Esophagus squamous epithelium (tissue), 5 donors: ENCODE results near the gene ELMO1. TPM values are rescaled to one million over a fixed set of nuclear protein-coding genes. Genes with fewer than 3 reads are reported as not detected.

Experiments
- DNase-seq: peaks from one replicate; lab custom pipeline; 2025; lab: John Stamatoyannopoulos, UW
- H3K27ac ChIP-seq, 4 donors: fragments of 200-600 bp; sonication (generic); one replicate each; pipeline ENCODE4 v1.5.1; 2016 to 2019; ENCODE audit warnings: mild to moderate bottlenecking in 1 of 4
- H3K27me3 ChIP-seq, 4 donors: fragments of 200-600 bp; sonication (generic); 1 replicate in 3 of 4; 2 replicates in 1 of 4; pipeline versions ENCODE4 v1.5.1 to v1.6.0; 2017 to 2021; ENCODE audit warnings: antibody characterized with exemption in 1 of 4
- H3K36me3 ChIP-seq, 3 donors: fragments of 200-600 bp; sonication (generic); one replicate each; pipeline ENCODE4 v1.5.1; 2016 to 2019
- H3K4me1 ChIP-seq, 3 donors: fragments of 200-600 bp; sonication (generic); one replicate each; pipeline ENCODE4 v1.5.1; 2017 to 2019
- H3K4me3 ChIP-seq, 4 donors: fragments of 200-600 bp; sonication (generic); 1 replicate in 3 of 4; 2 replicates in 1 of 4; pipeline ENCODE4 v1.5.1; 2016 to 2019; ENCODE audit warnings: mild to moderate bottlenecking in 2 of 4, moderate library complexity in 1 of 4
- H3K9me3 ChIP-seq, 3 donors: fragments of 200-600 bp; sonication (generic); one replicate each; pipeline ENCODE4 v1.5.1; 2016 to 2019
- CTCF ChIP-seq, 6 experiments: fragments of 450-650 bp in 4 of 6; fragments of 200-600 bp in 2 of 6; sonication (generic) in 2 of 6; IDR thresholded peaks; one replicate each; pipeline ENCODE4 v1.5.1; 2016 to 2019; ENCODE audit warnings: antibody characterized with exemption in 6 of 6, mild to moderate bottlenecking in 4 of 6, moderate library complexity in 4 of 6
- POLR2A ChIP-seq, 4 donors: fragments of 450-650 bp; IDR thresholded peaks; one replicate each; pipeline ENCODE4 v1.6.1; 2017; ENCODE audit warnings: antibody characterized with exemption in 4 of 4, mild to moderate bottlenecking in 4 of 4, moderate library complexity in 3 of 4
- WGBS, 2 donors: methylation state at CpG; one replicate each; pipeline ENCODE4 v1.1.5; 2018; 5-methylcytosine and 5-hydroxymethylcytosine counted together
- intact Hi-C: fragments of 100-400 bp; cut with DNase I; formaldehyde crosslinking; loops from one replicate; pipeline ENCODE4 v1.15.0; 2022
- total RNA-seq, 4 donors: library from RNA; depleted of rRNA; stranded (reverse); fragments of >200 nt; gene quantifications; one replicate each; pipeline ENCODE4 v1.1.0, GENCODE V29; 2016
- donor health status: DM: yes; HTN: yes; CAD: no.

ELMO1 gene
- 10 to 100 TPM in 2 of 4 donors, 1 to 10 TPM in 1, under 1 TPM in 1; 0.68 to 36.6 (median 11.8) TPM for total RNA-seq

GRCh38 chr7:37448636-37449361, at the start of gene ELMO1:
TSS of gene ELMO1 (minus strand) at chr7:37448864. CDS start at chr7:37342690, 106,174 bp downstream.
- peaks cover 0 to 37% (median 0%) of the 10 kb centered on the region in 4 donors for H3K27me3 ChIP-seq
- H3K4me1 ChIP-seq, result peaks cover 0 to 46% (median 2%) of the 10 kb centered on the region in 3 donors
- DNase-seq, result peak; percentile 34
- WGBS, 2 donors, result 1 to 7% methylated on average over 15 to 34 of the region's 56 CpGs
- peak within 1 kb of the TSS; percentile 83 to 97 (median 91) for H3K27ac ChIP-seq
- intact Hi-C loops, result no loop called here
- no peaks in the 10 kb centered on the region for H3K36me3 ChIP-seq
- H3K9me3 ChIP-seq, result no peaks in the 10 kb centered on the region
- H3K4me3 ChIP-seq, result peak within 1 kb of the TSS; percentile 46 to 87 (median 74)
- TF ChIP-seq POLR2A (IDR thresholded peaks at IDR 0.05), result peak in 2 of 4 donors; percentile 60 to 80
- TF ChIP-seq CTCF (IDR thresholded peaks at IDR 0.05), result peak in 5 of 6 experiments; percentile 17 to 52 (median 47)

GRCh38 chr7:37497576-37497975, 48.9 kb upstream of the ELMO1 start:
- no peak overlapping the region for H3K27ac ChIP-seq
- intact Hi-C loops, result no loop called here
- no peaks in the 10 kb centered on the region for H3K27me3 ChIP-seq
- WGBS, 2 donors, result 68 to 82% methylated on average over 6 of the region's 6 CpGs
- no peak for DNase-seq
- TF ChIP-seq POLR2A (IDR thresholded peaks at IDR 0.05), result no peak
- no peak for TF ChIP-seq CTCF (IDR thresholded peaks at IDR 0.05)
- H3K4me1 ChIP-seq, result no peaks in the 10 kb centered on the region
- H3K4me3 ChIP-seq, result no peak overlapping the region
- no peaks in the 10 kb centered on the region for H3K36me3 ChIP-seq
- H3K9me3 ChIP-seq, result no peaks in the 10 kb centered on the region

- no peaks in the 10 kb centered on the region for H3K4me1 ChIP-seq
- H3K27ac ChIP-seq, result no peak overlapping the region
- DNase-seq, result no peak
- no peaks in the 10 kb centered on the region for H3K27me3 ChIP-seq
- TF ChIP-seq POLR2A (IDR thresholded peaks at IDR 0.05), result no peak
- peak; percentile 16 to 62 (median 52) for TF ChIP-seq CTCF (IDR thresholded peaks at IDR 0.05)
- no peak overlapping the region for H3K4me3 ChIP-seq
- WGBS, 2 donors, result 58 to 67% methylated on average over 4 of the region's 4 CpGs
- intact Hi-C loops, result no loop called here
- no peaks in the 10 kb centered on the region for H3K9me3 ChIP-seq
- no peaks in the 10 kb centered on the region for H3K36me3 ChIP-seq
Observed at GRCh38 chr7:37495574-37496184, 47.0 kb upstream of the ELMO1 start.

- Histone ChIP-seq H3K9me3 (no peaks in the 10 kb centered on the region), H3K27me3 (no peaks in the 10 kb centered on the region), H3K36me3 (no peaks in the 10 kb centered on the region), H3K4me3 (no peak overlapping the region), H3K4me1 (no peaks in the 10 kb centered on the region), H3K27ac (no peak overlapping the region)
- WGBS, 2 donors, result 42 to 52% methylated on average over 2 of the region's 2 CpGs
- intact Hi-C loops, result no loop called here
- DNase-seq, result no peak
- TF ChIP-seq POLR2A (IDR thresholded peaks at IDR 0.05) (no peak), CTCF (IDR thresholded peaks at IDR 0.05) (no peak)
Observed at GRCh38 chr7:37494926-37495325, 46.3 kb upstream of the ELMO1 start.

GRCh38 chr7:37493810-37494209, 45.1 kb upstream of the ELMO1 start:
- H3K27me3 ChIP-seq, result no peaks in the 10 kb centered on the region
- WGBS, 2 donors, result 85% methylated on average over 11 to 13 of the region's 13 CpGs
- H3K9me3 ChIP-seq, result no peaks in the 10 kb centered on the region
- H3K4me3 ChIP-seq, result no peak overlapping the region
- no peak overlapping the region for H3K27ac ChIP-seq
- H3K36me3 ChIP-seq, result no peaks in the 10 kb centered on the region
- H3K4me1 ChIP-seq, result no peaks in the 10 kb centered on the region
- intact Hi-C loops, result no loop called here
- TF ChIP-seq POLR2A (IDR thresholded peaks at IDR 0.05) (no peak), CTCF (IDR thresholded peaks at IDR 0.05) (no peak)
- no peak for DNase-seq
